Stomach (tissue), 4 donors: ENCODE data around the gene IL2RA.

Source experiments
- CTCF ChIP-seq, 7 experiments: fragments of 450-650 bp in 4 of 7; fragments of 200-600 bp in 3 of 7; sonication (generic) in 3 of 7; IDR thresholded peaks; one replicate each; pipeline ENCODE4 v1.5.1; 2016 to 2019; ENCODE audit warnings: antibody characterized with exemption in 7 of 7, control low read depth in 2 of 7, mild to moderate bottlenecking in 1 of 7
- POLR2A ChIP-seq, 4 donors: fragments of 450-650 bp; IDR thresholded peaks; one replicate each; pipeline ENCODE4 v1.6.1; 2016; ENCODE audit warnings: antibody characterized with exemption in 4 of 4, control low read depth in 2 of 4, mild to moderate bottlenecking in 1 of 4, moderate library complexity in 1 of 4

- no peak for TF ChIP-seq CTCF (IDR thresholded peaks at IDR 0.05)
- TF ChIP-seq POLR2A (IDR thresholded peaks at IDR 0.05) = no peak
These were observed 78.4 kb downstream of the IL2RA start for GRCh38 chr10:5983774-5984173.
